Measurements from ENCODE around the gene ATP2B1.
"Not testable (repeated sequence)": the region's sequence is repeated elsewhere in the genome, so short reads cannot be mapped to it uniquely, and the experiment has no call there.

DNA sequence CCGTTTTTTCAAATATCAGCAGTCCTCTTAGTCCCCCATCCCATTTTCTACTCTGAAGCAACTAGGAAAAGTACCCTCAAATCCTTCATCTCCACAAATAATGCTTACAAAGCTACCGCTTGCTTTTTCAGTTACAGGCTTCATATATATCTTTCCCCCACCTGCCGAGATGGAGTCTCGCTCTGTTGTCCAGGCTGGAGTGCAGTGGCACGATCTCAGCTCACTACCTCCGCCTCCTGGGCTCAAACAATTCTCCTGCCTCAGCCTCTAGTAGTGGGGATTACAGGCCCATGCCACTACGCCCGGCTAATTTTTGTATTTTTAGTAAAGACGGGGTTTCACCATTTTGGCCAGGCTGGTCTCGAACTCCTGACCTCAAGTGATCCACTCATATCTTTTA is 10.9 kb downstream of the ATP2B1 start:
- not testable (repeated sequence) for TF ChIP-seq POLR2A, POLR2AphosphoS5 (IDR thresholded peaks at IDR 0.05; ENCODE audit: low read depth, low read length)

Data from GM12892 (cell line).